Transverse colon (tissue), 3 donors: ENCODE data around the gene CCDC12.

ENCODE experiments used
- POLR2A ChIP-seq: fragments of 450-650 bp; IDR thresholded peaks from one replicate; pipeline ENCODE4 v1.6.1; 2016; ENCODE audit warnings: antibody characterized with exemption, mild to moderate bottlenecking, moderate library complexity
- POLR2AphosphoS5 ChIP-seq, 3 donors: sonication (generic); formaldehyde crosslinking; IDR thresholded peaks; one replicate each; pipeline ENCODE4 v1.6.1; 2016; ENCODE audit warnings: antibody characterized with exemption in 3 of 3

- no peak for TF ChIP-seq POLR2A
- no peak for TF ChIP-seq POLR2AphosphoS5 (IDR thresholded peaks at IDR 0.05)
These were observed 25.2 kb upstream of the CCDC12 start for GRCh38 chr3:47001731-47002170.
